WTC11 (cell line): Measurements from ENCODE around the gene BAMBI. TPM values are rescaled to one million over a fixed set of nuclear protein-coding genes. Genes with fewer than 3 reads are reported as not detected.

Source experiments
- ATAC-seq: fragments of 200-7000 bp; cut with Tn5 transposase; 2 replicates; pipeline ENCODE4 v1.10.0; 2021; ENCODE audit warnings: mild to moderate bottlenecking, moderate library complexity
- CTCF ChIA-PET: fragments of 300-600 bp; sonication (Branson Sonifier 250); formaldehyde crosslinking; loops from one replicate; lab custom pipeline; 2021; ENCODE audit warnings: antibody characterized with exemption; lab: Charles Lee
- POLR2A ChIA-PET: fragments of 350-600 bp; sonication (Branson Sonifier 250); formaldehyde crosslinking; loops from one replicate; lab custom pipeline; 2021; ENCODE audit warnings: antibody characterized with exemption; lab: Charles Lee
- DNase-seq: peaks from one replicate; pipeline ENCODE4 v3.0.0; 2021; ENCODE audit warnings: low spot score
- H3K27ac Mint-ChIP-seq: 2 replicates; pipeline ENCODE4 v1.8.0; 2021; ENCODE audit warnings: mixed read lengths
- H3K27me3 Mint-ChIP-seq: 2 replicates; pipeline ENCODE4 v1.8.0; 2021; ENCODE audit warnings: low read depth, mild to moderate bottlenecking, moderate library complexity, mixed read lengths
- H3K36me3 Mint-ChIP-seq: 2 replicates; pipeline ENCODE4 v1.8.0; 2021; ENCODE audit warnings: mixed read lengths
- H3K4me1 Mint-ChIP-seq: 2 replicates; pipeline ENCODE4 v1.8.0; 2022; ENCODE audit warnings: mixed read lengths
- H3K4me3 Mint-ChIP-seq: 2 replicates; pipeline ENCODE4 v1.8.0; 2021; ENCODE audit warnings: mild to moderate bottlenecking, moderate library complexity, mixed read lengths
- H3K9me3 Mint-ChIP-seq: 2 replicates; pipeline ENCODE4 v1.8.0; 2021; ENCODE audit warnings: mixed read lengths
- CBFB ChIP-seq: sonication (generic); formaldehyde crosslinking; IDR thresholded peaks from 2 replicates; pipeline ENCODE4 v1.8.1; 2022; ENCODE audit warnings: mild to moderate bottlenecking, low read depth, missing genetic modification reagents
- CREB1 ChIP-seq: sonication (generic); formaldehyde crosslinking; IDR thresholded peaks from 2 replicates; pipeline ENCODE4 v1.8.0; 2023; ENCODE audit warnings: mild to moderate bottlenecking, missing genetic modification reagents
- CREM ChIP-seq: sonication (generic); formaldehyde crosslinking; IDR thresholded peaks from 2 replicates; pipeline ENCODE4 v1.8.1; 2022; ENCODE audit warnings: mild to moderate bottlenecking, missing genetic modification reagents, moderate library complexity
- GTF2I ChIP-seq: fragments of 250-450 bp; sonication (Bioruptor Pico); conservative IDR thresholded peaks from 2 replicates; pipeline ENCODE4 v1.4.0; 2021; ENCODE audit warnings: mild to moderate bottlenecking
- JAZF1 ChIP-seq: fragments of 250-450 bp; sonication (Bioruptor Pico); IDR thresholded peaks from 2 replicates; pipeline ENCODE4 v1.9.0; 2021; ENCODE audit warnings: moderate library complexity, mild to moderate bottlenecking, inconsistent platforms
- KAT7 ChIP-seq: sonication (generic); formaldehyde crosslinking; IDR thresholded peaks from 2 replicates; pipeline ENCODE4 v1.8.1; 2023; ENCODE audit warnings: missing genetic modification reagents, mild to moderate bottlenecking, borderline replicate concordance
- NFYB ChIP-seq: sonication (generic); formaldehyde crosslinking; conservative IDR thresholded peaks from 2 replicates; pipeline ENCODE4 v1.8.0; 2022; ENCODE audit warnings: low read depth, missing genetic modification reagents
- NR3C1 ChIP-seq: sonication (generic); formaldehyde crosslinking; conservative IDR thresholded peaks from 2 replicates; pipeline ENCODE4 v1.8.1; 2023; ENCODE audit warnings: low read depth, mild to moderate bottlenecking, missing genetic modification reagents
- PREB ChIP-seq: sonication (generic); formaldehyde crosslinking; IDR thresholded peaks from 2 replicates; pipeline ENCODE4 v1.8.1; 2022; ENCODE audit warnings: mild to moderate bottlenecking, missing genetic modification reagents, moderate library complexity, borderline replicate concordance
- SMAD3 ChIP-seq: sonication (generic); formaldehyde crosslinking; IDR thresholded peaks from 2 replicates; pipeline ENCODE4 v1.8.0; 2022; ENCODE audit warnings: missing genetic modification reagents, mild to moderate bottlenecking, borderline replicate concordance
- SMAD4 ChIP-seq: sonication (generic); formaldehyde crosslinking; IDR thresholded peaks from 2 replicates; pipeline ENCODE4 v1.8.0; 2022; ENCODE audit warnings: mild to moderate bottlenecking, missing genetic modification reagents
- USF1 ChIP-seq: sonication (generic); formaldehyde crosslinking; IDR thresholded peaks from 2 replicates; pipeline ENCODE4 v1.8.0; 2022; ENCODE audit warnings: mild to moderate bottlenecking, missing genetic modification reagents
- total RNA-seq: library from RNA; stranded (reverse); gene quantifications from 3 replicates; pipeline ENCODE4 v1.2.3, GENCODE V29; 2021
- TF ChIP-seq, protein P1 (sequence below): fragments of 250-450 bp; sonication (Bioruptor Pico); IDR thresholded peaks from 2 replicates; pipeline ENCODE4 v1.8.0; 2021; ENCODE audit warnings: mild to moderate bottlenecking
- TF ChIP-seq, protein P2 (sequence below): sonication (generic); formaldehyde crosslinking; IDR thresholded peaks from 2 replicates; pipeline ENCODE4 v1.8.1; 2023; ENCODE audit warnings: mild to moderate bottlenecking, missing genetic modification reagents
- TF ChIP-seq, protein P3 (sequence below): fragments of 250-450 bp; sonication (Bioruptor Pico); IDR thresholded peaks from 2 replicates; pipeline ENCODE4 v1.9.0; 2021; ENCODE audit warnings: mild to moderate bottlenecking, borderline replicate concordance
- TF ChIP-seq, protein P4 (sequence below): sonication (generic); formaldehyde crosslinking; IDR thresholded peaks from 2 replicates; pipeline ENCODE4 v1.8.0; 2023; ENCODE audit warnings: missing genetic modification reagents, mild to moderate bottlenecking, borderline replicate concordance
- TF ChIP-seq, protein P5 (sequence below): sonication (generic); formaldehyde crosslinking; IDR thresholded peaks from 2 replicates; pipeline ENCODE4 v1.8.1; 2022; ENCODE audit warnings: low read depth, missing genetic modification reagents, borderline replicate concordance

Gene BAMBI
- total RNA-seq, 1 experiment from 2014 or later, result 29.0 TPM

DNA sequence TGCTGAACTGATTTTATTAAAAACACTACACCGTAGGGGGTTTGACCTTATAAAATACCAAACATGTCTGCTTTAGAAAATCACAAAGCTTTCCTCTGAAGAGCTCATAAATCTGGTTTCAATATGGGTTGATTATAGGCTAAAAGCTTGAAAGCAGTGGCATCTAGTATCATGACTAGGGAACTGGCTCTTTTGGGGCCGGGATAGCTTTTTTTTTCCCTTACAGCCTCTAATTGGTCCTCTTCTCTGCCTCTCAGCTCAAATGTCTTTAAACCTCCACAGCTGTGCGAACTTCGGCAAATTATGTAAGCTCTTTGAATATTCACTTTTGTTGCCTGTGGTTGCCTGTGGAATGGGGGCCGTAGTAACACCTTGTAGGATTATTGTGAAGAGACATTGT is 8.4 kb downstream of the BAMBI start (continued):
- TF ChIP-seq, protein P1, sequence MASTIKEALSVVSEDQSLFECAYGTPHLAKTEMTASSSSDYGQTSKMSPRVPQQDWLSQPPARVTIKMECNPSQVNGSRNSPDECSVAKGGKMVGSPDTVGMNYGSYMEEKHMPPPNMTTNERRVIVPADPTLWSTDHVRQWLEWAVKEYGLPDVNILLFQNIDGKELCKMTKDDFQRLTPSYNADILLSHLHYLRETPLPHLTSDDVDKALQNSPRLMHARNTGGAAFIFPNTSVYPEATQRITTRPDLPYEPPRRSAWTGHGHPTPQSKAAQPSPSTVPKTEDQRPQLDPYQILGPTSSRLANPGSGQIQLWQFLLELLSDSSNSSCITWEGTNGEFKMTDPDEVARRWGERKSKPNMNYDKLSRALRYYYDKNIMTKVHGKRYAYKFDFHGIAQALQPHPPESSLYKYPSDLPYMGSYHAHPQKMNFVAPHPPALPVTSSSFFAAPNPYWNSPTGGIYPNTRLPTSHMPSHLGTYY (CRISPR knock-in tag), result no peak
- TF ChIP-seq PREB (CRISPR knock-in tag), result no peak
- no peak for TF ChIP-seq SMAD3 (CRISPR knock-in tag)
- TF ChIP-seq GTF2I (CRISPR knock-in tag), result no peak
- no peak for TF ChIP-seq CREM (CRISPR knock-in tag)

GRCh38 chr10:28686835-28687682 is 9.7 kb downstream of the BAMBI start:
- peak; percentile 51 for ATAC-seq
- Mint-ChIP-seq H3K27me3 (no peaks in the 10 kb centered on the region), H3K4me1 (peaks cover 66% of the 10 kb centered on the region), H3K27ac (peak overlapping the region; percentile 95), H3K4me3 (peak overlapping the region; percentile 28), H3K36me3 (peaks cover 25% of the 10 kb centered on the region), H3K9me3 (no peaks in the 10 kb centered on the region)
- POLR2A ChIA-PET, result interaction anchor here (0.7 to 0.8 kb wide), 2 partner anchors 10 to 13 kb away, joined by 3 to 4 read pairs; partner anchors contain the start of gene BAMBI
- TF ChIP-seq, protein P2, sequence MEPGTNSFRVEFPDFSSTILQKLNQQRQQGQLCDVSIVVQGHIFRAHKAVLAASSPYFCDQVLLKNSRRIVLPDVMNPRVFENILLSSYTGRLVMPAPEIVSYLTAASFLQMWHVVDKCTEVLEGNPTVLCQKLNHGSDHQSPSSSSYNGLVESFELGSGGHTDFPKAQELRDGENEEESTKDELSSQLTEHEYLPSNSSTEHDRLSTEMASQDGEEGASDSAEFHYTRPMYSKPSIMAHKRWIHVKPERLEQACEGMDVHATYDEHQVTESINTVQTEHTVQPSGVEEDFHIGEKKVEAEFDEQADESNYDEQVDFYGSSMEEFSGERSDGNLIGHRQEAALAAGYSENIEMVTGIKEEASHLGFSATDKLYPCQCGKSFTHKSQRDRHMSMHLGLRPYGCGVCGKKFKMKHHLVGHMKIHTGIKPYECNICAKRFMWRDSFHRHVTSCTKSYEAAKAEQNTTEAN (CRISPR knock-in tag), result no peak
- TF ChIP-seq USF1, result no peak
- TF ChIP-seq CREB1 (CRISPR knock-in tag), result no peak
- TF ChIP-seq, protein P3, sequence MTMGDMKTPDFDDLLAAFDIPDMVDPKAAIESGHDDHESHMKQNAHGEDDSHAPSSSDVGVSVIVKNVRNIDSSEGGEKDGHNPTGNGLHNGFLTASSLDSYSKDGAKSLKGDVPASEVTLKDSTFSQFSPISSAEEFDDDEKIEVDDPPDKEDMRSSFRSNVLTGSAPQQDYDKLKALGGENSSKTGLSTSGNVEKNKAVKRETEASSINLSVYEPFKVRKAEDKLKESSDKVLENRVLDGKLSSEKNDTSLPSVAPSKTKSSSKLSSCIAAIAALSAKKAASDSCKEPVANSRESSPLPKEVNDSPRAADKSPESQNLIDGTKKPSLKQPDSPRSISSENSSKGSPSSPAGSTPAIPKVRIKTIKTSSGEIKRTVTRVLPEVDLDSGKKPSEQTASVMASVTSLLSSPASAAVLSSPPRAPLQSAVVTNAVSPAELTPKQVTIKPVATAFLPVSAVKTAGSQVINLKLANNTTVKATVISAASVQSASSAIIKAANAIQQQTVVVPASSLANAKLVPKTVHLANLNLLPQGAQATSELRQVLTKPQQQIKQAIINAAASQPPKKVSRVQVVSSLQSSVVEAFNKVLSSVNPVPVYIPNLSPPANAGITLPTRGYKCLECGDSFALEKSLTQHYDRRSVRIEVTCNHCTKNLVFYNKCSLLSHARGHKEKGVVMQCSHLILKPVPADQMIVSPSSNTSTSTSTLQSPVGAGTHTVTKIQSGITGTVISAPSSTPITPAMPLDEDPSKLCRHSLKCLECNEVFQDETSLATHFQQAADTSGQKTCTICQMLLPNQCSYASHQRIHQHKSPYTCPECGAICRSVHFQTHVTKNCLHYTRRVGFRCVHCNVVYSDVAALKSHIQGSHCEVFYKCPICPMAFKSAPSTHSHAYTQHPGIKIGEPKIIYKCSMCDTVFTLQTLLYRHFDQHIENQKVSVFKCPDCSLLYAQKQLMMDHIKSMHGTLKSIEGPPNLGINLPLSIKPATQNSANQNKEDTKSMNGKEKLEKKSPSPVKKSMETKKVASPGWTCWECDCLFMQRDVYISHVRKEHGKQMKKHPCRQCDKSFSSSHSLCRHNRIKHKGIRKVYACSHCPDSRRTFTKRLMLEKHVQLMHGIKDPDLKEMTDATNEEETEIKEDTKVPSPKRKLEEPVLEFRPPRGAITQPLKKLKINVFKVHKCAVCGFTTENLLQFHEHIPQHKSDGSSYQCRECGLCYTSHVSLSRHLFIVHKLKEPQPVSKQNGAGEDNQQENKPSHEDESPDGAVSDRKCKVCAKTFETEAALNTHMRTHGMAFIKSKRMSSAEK, result no peak
- CTCF ChIA-PET, result interaction anchor here (1.0 to 2.4 kb wide), 5 partner anchors 10 to 809 kb away, joined by 3 to 9 read pairs (median 4); partner anchors contain the start of gene BAMBI
- DNase-seq, result no peak

GRCh38 chr10:28687683-28688001 is 10.3 kb downstream of the BAMBI start:
- ChIA-PET POLR2A (no interaction called here), CTCF (interaction anchor here (1.0 to 2.4 kb wide), 3 partner anchors 10 to 617 kb away, joined by 4 to 9 read pairs (median 8); partner anchors contain the start of gene BAMBI)
- DNase-seq (no peak), ATAC-seq (no peak)
- H3K27ac Mint-ChIP-seq, result peak overlapping the region; percentile 95
- no peaks in the 10 kb centered on the region for H3K9me3 Mint-ChIP-seq
- no peak overlapping the region for H3K4me3 Mint-ChIP-seq
- H3K4me1 Mint-ChIP-seq, result peaks cover 64% of the 10 kb centered on the region
- no peaks in the 10 kb centered on the region for H3K27me3 Mint-ChIP-seq
- peaks cover 20% of the 10 kb centered on the region for H3K36me3 Mint-ChIP-seq
- TF ChIP-seq NR3C1 (CRISPR knock-in tag) (no peak), CBFB (CRISPR knock-in tag) (no peak), KAT7 (CRISPR knock-in tag) (no peak), NFYB (CRISPR knock-in tag) (no peak), SMAD4 (CRISPR knock-in tag) (no peak), JAZF1 (CRISPR knock-in tag) (no peak)
- TF ChIP-seq, protein P4, sequence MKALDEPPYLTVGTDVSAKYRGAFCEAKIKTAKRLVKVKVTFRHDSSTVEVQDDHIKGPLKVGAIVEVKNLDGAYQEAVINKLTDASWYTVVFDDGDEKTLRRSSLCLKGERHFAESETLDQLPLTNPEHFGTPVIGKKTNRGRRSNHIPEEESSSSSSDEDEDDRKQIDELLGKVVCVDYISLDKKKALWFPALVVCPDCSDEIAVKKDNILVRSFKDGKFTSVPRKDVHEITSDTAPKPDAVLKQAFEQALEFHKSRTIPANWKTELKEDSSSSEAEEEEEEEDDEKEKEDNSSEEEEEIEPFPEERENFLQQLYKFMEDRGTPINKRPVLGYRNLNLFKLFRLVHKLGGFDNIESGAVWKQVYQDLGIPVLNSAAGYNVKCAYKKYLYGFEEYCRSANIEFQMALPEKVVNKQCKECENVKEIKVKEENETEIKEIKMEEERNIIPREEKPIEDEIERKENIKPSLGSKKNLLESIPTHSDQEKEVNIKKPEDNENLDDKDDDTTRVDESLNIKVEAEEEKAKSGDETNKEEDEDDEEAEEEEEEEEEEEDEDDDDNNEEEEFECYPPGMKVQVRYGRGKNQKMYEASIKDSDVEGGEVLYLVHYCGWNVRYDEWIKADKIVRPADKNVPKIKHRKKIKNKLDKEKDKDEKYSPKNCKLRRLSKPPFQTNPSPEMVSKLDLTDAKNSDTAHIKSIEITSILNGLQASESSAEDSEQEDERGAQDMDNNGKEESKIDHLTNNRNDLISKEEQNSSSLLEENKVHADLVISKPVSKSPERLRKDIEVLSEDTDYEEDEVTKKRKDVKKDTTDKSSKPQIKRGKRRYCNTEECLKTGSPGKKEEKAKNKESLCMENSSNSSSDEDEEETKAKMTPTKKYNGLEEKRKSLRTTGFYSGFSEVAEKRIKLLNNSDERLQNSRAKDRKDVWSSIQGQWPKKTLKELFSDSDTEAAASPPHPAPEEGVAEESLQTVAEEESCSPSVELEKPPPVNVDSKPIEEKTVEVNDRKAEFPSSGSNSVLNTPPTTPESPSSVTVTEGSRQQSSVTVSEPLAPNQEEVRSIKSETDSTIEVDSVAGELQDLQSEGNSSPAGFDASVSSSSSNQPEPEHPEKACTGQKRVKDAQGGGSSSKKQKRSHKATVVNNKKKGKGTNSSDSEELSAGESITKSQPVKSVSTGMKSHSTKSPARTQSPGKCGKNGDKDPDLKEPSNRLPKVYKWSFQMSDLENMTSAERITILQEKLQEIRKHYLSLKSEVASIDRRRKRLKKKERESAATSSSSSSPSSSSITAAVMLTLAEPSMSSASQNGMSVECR (CRISPR knock-in tag), result no peak
- TF ChIP-seq, protein P5, sequence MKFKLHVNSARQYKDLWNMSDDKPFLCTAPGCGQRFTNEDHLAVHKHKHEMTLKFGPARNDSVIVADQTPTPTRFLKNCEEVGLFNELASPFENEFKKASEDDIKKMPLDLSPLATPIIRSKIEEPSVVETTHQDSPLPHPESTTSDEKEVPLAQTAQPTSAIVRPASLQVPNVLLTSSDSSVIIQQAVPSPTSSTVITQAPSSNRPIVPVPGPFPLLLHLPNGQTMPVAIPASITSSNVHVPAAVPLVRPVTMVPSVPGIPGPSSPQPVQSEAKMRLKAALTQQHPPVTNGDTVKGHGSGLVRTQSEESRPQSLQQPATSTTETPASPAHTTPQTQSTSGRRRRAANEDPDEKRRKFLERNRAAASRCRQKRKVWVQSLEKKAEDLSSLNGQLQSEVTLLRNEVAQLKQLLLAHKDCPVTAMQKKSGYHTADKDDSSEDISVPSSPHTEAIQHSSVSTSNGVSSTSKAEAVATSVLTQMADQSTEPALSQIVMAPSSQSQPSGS (CRISPR knock-in tag), result no peak
